ENCODE measurements around the gene ACSBG1.

Gene ACSBG1

DNA sequence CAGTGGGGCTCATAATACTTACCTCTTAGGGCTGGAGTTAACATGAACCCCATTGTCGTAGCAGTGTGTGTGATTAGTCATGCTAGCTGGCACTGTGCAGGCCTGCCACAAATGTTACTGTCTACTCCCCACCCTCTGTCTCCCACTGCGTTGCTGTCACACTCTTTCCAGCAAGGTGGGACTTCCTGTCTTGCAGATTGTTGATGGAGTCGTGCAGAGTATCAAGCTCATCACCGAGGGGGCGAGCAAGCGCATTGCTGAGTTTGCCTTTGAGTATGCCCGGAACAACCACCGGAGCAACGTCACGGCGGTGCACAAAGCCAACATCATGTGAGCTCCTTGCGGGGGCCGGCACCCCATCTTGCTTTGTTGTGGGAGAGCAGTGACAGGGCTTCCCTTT is 72.3 kb downstream of the ACSBG1 start:
- H3K79me1 ChIP-seq (ENCODE audit: low read depth, low read length) = no peaks in the 10 kb centered on the region
- WGBS, 2 donors (ENCODE audit: extremely low coverage in 2 of 2, insufficient read length in 2 of 2, insufficient replicate concordance in 1 of 2) = no CpG with 5 or more reads among the region's 13 CpGs
- no peaks in the 10 kb centered on the region for H3K27me3 ChIP-seq (ENCODE audit: control insufficient read depth in 3 of 3, insufficient read depth in 3 of 3, low read depth in 1 of 3, low read length in 3 of 3)
- H2BK5ac ChIP-seq (ENCODE audit: low read length) = no peak overlapping the region
- no peak overlapping the region for H3K14ac ChIP-seq (ENCODE audit: low read length)
- no peak overlapping the region for H2BK15ac ChIP-seq (ENCODE audit: low read length)
- peak overlapping the region; percentile 40 for H3K23ac ChIP-seq (ENCODE audit: low read depth, low read length, poor library complexity)
- H3K9me3 ChIP-seq (replicated peaks in 1 of 2; ENCODE audit: control insufficient read depth in 2 of 2, insufficient read depth in 1 of 2, low read depth in 1 of 2, low read length in 2 of 2) = no peaks in the 10 kb centered on the region
- H2BK120ac ChIP-seq (ENCODE audit: low read depth, low read length) = no peak overlapping the region
- H3K4me1 ChIP-seq (ENCODE audit: control insufficient read depth in 2 of 2, insufficient read depth in 1 of 2, low read depth in 1 of 2, low read length in 2 of 2) = no peaks in the 10 kb centered on the region
- H2BK12ac ChIP-seq (ENCODE audit: low read length) = no peak overlapping the region
- H2AK5ac ChIP-seq (ENCODE audit: low read depth, low read length) = no peak overlapping the region
- H4K91ac ChIP-seq (ENCODE audit: low read depth, low read length, poor library complexity) = no peak overlapping the region
- no peak overlapping the region for H3K27ac ChIP-seq (replicated peaks; ENCODE audit: low read length)
- peaks cover 12 to 76% of the 10 kb centered on the region in 2 donors for H3K36me3 ChIP-seq (replicated peaks in 1 of 2; ENCODE audit: control insufficient read depth in 2 of 2, insufficient read depth in 2 of 2, low read length in 2 of 2)
- no peak overlapping the region for H2AFZ ChIP-seq (ENCODE audit: low read length)
- peak overlapping the region; percentile 57 for H3K9ac ChIP-seq (ENCODE audit: low read depth, low read length, poor library complexity)
- H3K18ac ChIP-seq (ENCODE audit: low read length) = no peak overlapping the region
- no peak overlapping the region for H3K4me2 ChIP-seq (ENCODE audit: insufficient read depth, low read length, poor library complexity, severe bottlenecking)
- H3K4ac ChIP-seq (ENCODE audit: low read length) = no peak overlapping the region
- H4K8ac ChIP-seq (ENCODE audit: low read depth, low read length) = no peak overlapping the region
- H3K4me3 ChIP-seq (ENCODE audit: low read length in 2 of 2) = no peak overlapping the region
- DNase-seq (ENCODE audit: low spot score) = no peak

DNA sequence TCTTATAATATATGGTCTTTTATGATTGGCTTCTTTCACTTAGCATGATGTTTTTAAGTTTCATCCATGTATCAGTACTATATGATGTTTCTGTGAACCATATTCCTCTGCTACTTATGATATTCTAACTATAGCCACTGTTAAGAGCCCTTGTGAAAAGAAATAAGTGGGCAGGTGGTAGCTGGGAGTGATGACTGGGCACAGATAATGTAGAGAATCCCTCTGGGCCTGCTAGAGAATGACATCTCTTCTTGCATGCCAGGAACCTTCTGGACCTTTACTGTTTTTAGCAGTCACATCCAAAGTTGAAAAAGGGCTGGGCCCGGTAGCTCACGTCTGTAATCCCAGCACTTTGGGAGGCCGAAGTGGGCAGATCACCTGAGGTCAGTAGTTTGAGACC is 75.0 kb downstream of the ACSBG1 start:
- no peaks in the 10 kb centered on the region for H3K9me3 ChIP-seq (replicated peaks in 1 of 2; ENCODE audit: control insufficient read depth in 2 of 2, insufficient read depth in 1 of 2, low read depth in 1 of 2, low read length in 2 of 2)
- WGBS, 2 donors (ENCODE audit: extremely low coverage in 2 of 2, insufficient read length in 2 of 2, insufficient replicate concordance in 1 of 2) = no CpG with 5 or more reads among the region's 3 CpGs

DNA sequence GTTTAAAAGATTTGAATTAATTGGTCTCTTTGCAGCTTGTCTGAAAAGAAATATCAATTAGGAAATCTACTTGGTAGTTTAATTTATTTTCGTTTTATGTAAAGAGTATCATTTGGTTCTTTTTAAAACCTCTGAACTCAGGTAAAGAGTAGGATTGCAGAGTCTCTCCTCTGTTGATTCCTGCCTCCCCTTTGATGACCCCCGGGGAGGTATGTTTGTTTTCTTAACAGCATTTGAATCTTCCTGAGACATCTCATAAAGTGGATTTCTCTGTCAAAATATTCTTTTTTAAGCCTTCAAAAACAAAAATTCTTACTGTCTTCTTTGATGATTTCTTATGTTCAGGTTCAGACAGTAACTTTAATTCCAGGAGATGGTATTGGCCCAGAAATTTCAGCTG is 77.2 kb downstream of the ACSBG1 start:
- Histone ChIP-seq H2BK120ac (ENCODE audit: low read depth, low read length) (no peak overlapping the region), H3K14ac (ENCODE audit: low read length) (no peak overlapping the region), H3K79me1 (ENCODE audit: low read depth, low read length) (no peaks in the 10 kb centered on the region), H3K4me3 (ENCODE audit: low read length in 2 of 2) (no peak overlapping the region), H4K91ac (ENCODE audit: low read depth, low read length, poor library complexity) (no peak overlapping the region), H3K23ac (ENCODE audit: low read depth, low read length, poor library complexity) (no peak overlapping the region), H2BK5ac (ENCODE audit: low read length) (no peak overlapping the region), H3K4me1 (ENCODE audit: control insufficient read depth in 2 of 2, insufficient read depth in 1 of 2, low read depth in 1 of 2, low read length in 2 of 2) (no peaks in the 10 kb centered on the region), H3K4ac (ENCODE audit: low read length) (no peak overlapping the region), H3K27ac (replicated peaks; ENCODE audit: low read length) (no peak overlapping the region), H2AK5ac (ENCODE audit: low read depth, low read length) (no peak overlapping the region), H3K36me3 (replicated peaks in 1 of 2; ENCODE audit: control insufficient read depth in 2 of 2, insufficient read depth in 2 of 2, low read length in 2 of 2) (peaks cover 7 to 45% of the 10 kb centered on the region in 2 donors), H3K9ac (ENCODE audit: low read depth, low read length, poor library complexity) (no peak overlapping the region), H3K9me3 (replicated peaks in 1 of 2; ENCODE audit: control insufficient read depth in 2 of 2, insufficient read depth in 1 of 2, low read depth in 1 of 2, low read length in 2 of 2) (no peaks in the 10 kb centered on the region), H3K18ac (ENCODE audit: low read length) (no peak overlapping the region), H4K8ac (ENCODE audit: low read depth, low read length) (no peak overlapping the region), H2AFZ (ENCODE audit: low read length) (no peak overlapping the region), H2BK12ac (ENCODE audit: low read length) (no peak overlapping the region), H3K27me3 (ENCODE audit: control insufficient read depth in 3 of 3, insufficient read depth in 3 of 3, low read depth in 1 of 3, low read length in 3 of 3) (no peaks in the 10 kb centered on the region), H2BK15ac (ENCODE audit: low read length) (no peak overlapping the region), H3K4me2 (ENCODE audit: insufficient read depth, low read length, poor library complexity, severe bottlenecking) (no peak overlapping the region)
- no peak for DNase-seq (ENCODE audit: low spot score)
- no CpG with 5 or more reads among the region's 2 CpGs for WGBS, 2 donors (ENCODE audit: extremely low coverage in 2 of 2, insufficient read length in 2 of 2, insufficient replicate concordance in 1 of 2)

More for the DNA sequence above, 75.0 kb downstream of the ACSBG1 start:
- no peaks in the 10 kb centered on the region for H3K27me3 ChIP-seq (ENCODE audit: control insufficient read depth in 3 of 3, insufficient read depth in 3 of 3, low read depth in 1 of 3, low read length in 3 of 3)
- no peak overlapping the region for H3K14ac ChIP-seq (ENCODE audit: low read length)
- no peak overlapping the region for H3K4me2 ChIP-seq (ENCODE audit: insufficient read depth, low read length, poor library complexity, severe bottlenecking)
- peaks cover 7 to 63% of the 10 kb centered on the region in 2 donors for H3K36me3 ChIP-seq (replicated peaks in 1 of 2; ENCODE audit: control insufficient read depth in 2 of 2, insufficient read depth in 2 of 2, low read length in 2 of 2)
- no peak overlapping the region for H2BK120ac ChIP-seq (ENCODE audit: low read depth, low read length)
- no peaks in the 10 kb centered on the region for H3K4me1 ChIP-seq (ENCODE audit: control insufficient read depth in 2 of 2, insufficient read depth in 1 of 2, low read depth in 1 of 2, low read length in 2 of 2)
- H4K91ac ChIP-seq (ENCODE audit: low read depth, low read length, poor library complexity) = no peak overlapping the region
- H2AK5ac ChIP-seq (ENCODE audit: low read depth, low read length) = no peak overlapping the region
- H3K23ac ChIP-seq (ENCODE audit: low read depth, low read length, poor library complexity) = no peak overlapping the region
- no peak overlapping the region for H2BK12ac ChIP-seq (ENCODE audit: low read length)
- H4K8ac ChIP-seq (ENCODE audit: low read depth, low read length) = no peak overlapping the region
- H3K18ac ChIP-seq (ENCODE audit: low read length) = no peak overlapping the region
- no peaks in the 10 kb centered on the region for H3K79me1 ChIP-seq (ENCODE audit: low read depth, low read length)
- H3K27ac ChIP-seq (replicated peaks; ENCODE audit: low read length) = no peak overlapping the region
- no peak overlapping the region for H2BK5ac ChIP-seq (ENCODE audit: low read length)
- no peak for DNase-seq (ENCODE audit: low spot score)
- no peak overlapping the region for H3K9ac ChIP-seq (ENCODE audit: low read depth, low read length, poor library complexity)
- no peak overlapping the region for H3K4me3 ChIP-seq (ENCODE audit: low read length in 2 of 2)
- H2AFZ ChIP-seq (ENCODE audit: low read length) = no peak overlapping the region
- no peak overlapping the region for H2BK15ac ChIP-seq (ENCODE audit: low read length)
- no peak overlapping the region for H3K4ac ChIP-seq (ENCODE audit: low read length)

DNA sequence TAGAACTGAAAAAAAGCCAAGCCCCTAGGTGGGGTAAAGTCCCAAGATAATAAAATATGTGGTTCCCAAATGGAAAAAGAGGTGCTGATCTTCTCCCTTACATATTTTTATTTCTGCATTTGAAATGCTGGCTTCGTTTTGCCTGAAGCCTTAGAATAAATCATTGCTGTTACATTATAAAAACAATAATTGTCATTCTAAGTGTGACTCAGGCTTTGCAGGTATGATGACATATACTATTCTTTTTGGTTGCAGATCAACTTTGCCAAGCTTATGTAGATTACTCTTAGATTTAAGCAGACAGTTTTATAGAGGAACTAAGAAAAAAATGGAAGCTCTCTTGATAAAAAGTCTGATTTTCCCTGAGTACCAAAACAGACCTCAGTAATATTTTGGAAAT is 77.7 kb downstream of the ACSBG1 start:
- Histone ChIP-seq H3K23ac (ENCODE audit: low read depth, low read length, poor library complexity) (no peak overlapping the region), H3K4me2 (ENCODE audit: insufficient read depth, low read length, poor library complexity, severe bottlenecking) (no peak overlapping the region), H2BK120ac (ENCODE audit: low read depth, low read length) (no peak overlapping the region), H4K91ac (ENCODE audit: low read depth, low read length, poor library complexity) (no peak overlapping the region), H2AK5ac (ENCODE audit: low read depth, low read length) (no peak overlapping the region), H3K79me1 (ENCODE audit: low read depth, low read length) (no peaks in the 10 kb centered on the region), H3K27ac (replicated peaks; ENCODE audit: low read length) (no peak overlapping the region), H3K4me1 (ENCODE audit: control insufficient read depth in 2 of 2, insufficient read depth in 1 of 2, low read depth in 1 of 2, low read length in 2 of 2) (no peaks in the 10 kb centered on the region), H2BK5ac (ENCODE audit: low read length) (no peak overlapping the region), H3K4ac (ENCODE audit: low read length) (no peak overlapping the region), H3K36me3 (replicated peaks in 1 of 2; ENCODE audit: control insufficient read depth in 2 of 2, insufficient read depth in 2 of 2, low read length in 2 of 2) (peaks cover 5 to 39% of the 10 kb centered on the region in 2 donors), H3K14ac (ENCODE audit: low read length) (no peak overlapping the region), H3K27me3 (ENCODE audit: control insufficient read depth in 3 of 3, insufficient read depth in 3 of 3, low read depth in 1 of 3, low read length in 3 of 3) (no peaks in the 10 kb centered on the region), H2BK12ac (ENCODE audit: low read length) (no peak overlapping the region), H3K9ac (ENCODE audit: low read depth, low read length, poor library complexity) (no peak overlapping the region), H2BK15ac (ENCODE audit: low read length) (no peak overlapping the region), H4K8ac (ENCODE audit: low read depth, low read length) (no peak overlapping the region), H2AFZ (ENCODE audit: low read length) (no peak overlapping the region), H3K4me3 (ENCODE audit: low read length in 2 of 2) (no peak overlapping the region), H3K9me3 (replicated peaks in 1 of 2; ENCODE audit: control insufficient read depth in 2 of 2, insufficient read depth in 1 of 2, low read depth in 1 of 2, low read length in 2 of 2) (no peaks in the 10 kb centered on the region), H3K18ac (ENCODE audit: low read length) (no peak overlapping the region)
- no CpG with 5 or more reads among the region's 1 CpG for WGBS, 2 donors (ENCODE audit: extremely low coverage in 2 of 2, insufficient read length in 2 of 2, insufficient replicate concordance in 1 of 2)
- no peak for DNase-seq (ENCODE audit: low spot score)

Data from neuronal stem cell (in vitro differentiated cells).